ENCODE measurements around the gene DCLK3. TPM values are rescaled to one million over a fixed set of nuclear protein-coding genes. Genes with fewer than 3 reads are reported as not detected.
A peak's percentile ranks its signal among the peaks of the same experiment; 100 is the strongest.

Gene DCLK3
- total and polyA plus RNA-seq, 5 experiments from 2014 or later = not detected

DNA sequence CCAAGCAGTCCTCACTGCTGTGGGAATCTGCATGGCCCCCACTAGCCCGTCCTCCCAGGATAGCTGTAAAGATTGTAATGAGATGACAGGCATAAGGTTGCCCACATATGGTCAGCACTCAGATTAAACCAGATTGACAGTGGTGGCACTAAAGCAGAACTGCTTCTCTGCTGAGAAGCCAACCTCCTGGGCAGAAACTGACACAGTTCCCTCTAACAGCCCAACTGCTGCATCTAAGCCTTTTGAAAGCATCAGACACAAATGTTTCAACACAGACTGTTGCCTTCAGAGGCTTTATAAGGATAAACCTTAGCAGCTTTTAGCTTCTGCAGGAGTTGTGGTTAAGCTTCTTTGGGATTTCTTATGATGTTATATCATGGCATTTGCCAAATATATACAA is 13.0 kb downstream of the DCLK3 start:
- Mint-ChIP-seq H3K27ac (no peak overlapping the region), H3K4me3 (no peak overlapping the region), H3K4me1 (peaks cover 0 to under 1% (median 0%) of the 10 kb centered on the region in 4 donors), H3K36me3 (peaks cover 0 to 8% (median 4%) of the 10 kb centered on the region in 3 donors), H3K9me3 (peaks cover 0 to 21% (median 2%) of the 10 kb centered on the region in 9 donors), H3K27me3 (peaks cover 4 to 20% (median 7%) of the 10 kb centered on the region in 5 donors)
- POLR2A ChIA-PET = no interaction called here
- ATAC-seq = no peak
- DNase-seq = no peak

DNA sequence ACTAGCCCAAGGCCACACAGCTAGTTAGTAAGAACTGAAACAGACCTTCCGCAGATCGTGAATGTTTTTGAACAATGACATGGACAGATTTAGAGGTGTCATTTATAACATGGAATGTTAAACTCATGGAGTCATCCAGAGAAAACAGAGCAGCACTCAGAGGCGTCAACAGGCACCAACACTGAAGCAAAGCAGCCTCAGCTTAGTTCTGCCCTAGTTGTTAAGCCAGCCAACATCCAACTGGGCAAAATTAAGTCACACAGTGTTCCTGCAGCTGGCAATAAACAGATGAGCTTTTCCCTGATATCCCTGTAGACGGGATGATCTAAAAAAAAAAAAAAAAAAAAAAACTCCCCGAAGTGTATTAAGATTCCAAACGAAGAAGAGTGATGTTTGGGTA is 13.6 kb downstream of the DCLK3 start:
- DNase-seq = no peak
- Mint-ChIP-seq H3K27me3 (peaks cover 1 to 20% (median 7%) of the 10 kb centered on the region in 5 donors), H3K4me1 (peaks cover 0 to 1% (median 0%) of the 10 kb centered on the region in 4 donors), H3K4me3 (no peak overlapping the region), H3K27ac (no peak overlapping the region), H3K36me3 (peaks cover 0 to 8% (median 4%) of the 10 kb centered on the region in 3 donors), H3K9me3 (peaks cover 0 to 21% (median 2%) of the 10 kb centered on the region in 9 donors)
- POLR2A ChIA-PET = no interaction called here
- ATAC-seq = no peak

DNA sequence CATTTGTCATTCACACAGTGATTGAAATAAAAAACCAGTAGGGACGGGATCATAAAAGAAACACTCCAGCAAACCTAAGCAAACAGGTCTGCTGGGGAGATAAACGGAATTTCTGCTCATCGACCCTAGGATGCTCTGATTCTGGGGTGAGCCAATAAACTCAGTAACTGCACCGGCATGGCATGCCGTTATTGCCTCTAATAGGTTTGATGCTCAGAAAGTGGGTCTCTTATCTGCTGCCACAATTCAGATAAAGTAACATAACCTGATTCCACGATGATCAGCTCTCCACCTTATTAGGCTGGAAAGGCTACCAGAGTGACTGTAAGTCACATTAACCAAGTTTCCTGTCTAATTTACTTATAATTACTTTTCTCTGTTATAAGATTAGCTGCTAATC is 19.6 kb downstream of the DCLK3 start:
- peaks cover 0 to 1% (median 0%) of the 10 kb centered on the region in 4 donors for H3K4me1 Mint-ChIP-seq
- no peak overlapping the region for H3K4me3 Mint-ChIP-seq
- ATAC-seq = no peak
- POLR2A ChIA-PET = no interaction called here
- DNase-seq = no peak
- H3K36me3 Mint-ChIP-seq = peaks cover 0 to 8% (median 4%) of the 10 kb centered on the region in 3 donors
- peaks cover 0 to 21% (median 2%) of the 10 kb centered on the region in 9 donors for H3K9me3 Mint-ChIP-seq
- no peak overlapping the region for H3K27ac Mint-ChIP-seq
- H3K27me3 Mint-ChIP-seq = peaks cover 0 to 10% (median 5%) of the 10 kb centered on the region in 5 donors

DNA sequence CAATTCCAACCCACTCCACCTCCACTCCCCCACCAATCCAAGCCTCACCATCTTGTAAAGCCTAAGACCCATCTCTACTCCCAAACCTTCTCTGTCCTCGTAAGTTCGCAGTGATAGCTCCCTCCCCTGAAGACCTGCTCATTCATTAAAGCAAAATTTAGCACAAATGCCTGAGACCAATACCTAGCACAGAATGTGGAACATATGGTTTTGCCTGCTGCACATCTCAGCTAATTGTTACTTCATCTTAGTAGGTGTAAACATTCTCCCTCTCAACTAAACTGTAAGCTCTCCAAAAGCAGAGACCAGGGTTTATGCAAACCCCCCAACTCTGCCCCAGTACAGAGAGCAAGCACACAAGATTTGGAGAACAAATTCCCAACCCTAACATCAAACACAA is 20.5 kb downstream of the DCLK3 start:
- H3K36me3 Mint-ChIP-seq = peaks cover 0 to 8% (median 4%) of the 10 kb centered on the region in 3 donors
- peaks cover 0 to 16% (median 2%) of the 10 kb centered on the region in 9 donors for H3K9me3 Mint-ChIP-seq
- POLR2A ChIA-PET = no interaction called here
- peaks cover 0 to 10% (median 5%) of the 10 kb centered on the region in 5 donors for H3K27me3 Mint-ChIP-seq
- ATAC-seq = no peak
- no peak for DNase-seq
- H3K4me1 Mint-ChIP-seq = peaks cover 0 to 1% (median 0%) of the 10 kb centered on the region in 4 donors
- no peak overlapping the region for H3K27ac Mint-ChIP-seq
- no peak overlapping the region for H3K4me3 Mint-ChIP-seq

DNA sequence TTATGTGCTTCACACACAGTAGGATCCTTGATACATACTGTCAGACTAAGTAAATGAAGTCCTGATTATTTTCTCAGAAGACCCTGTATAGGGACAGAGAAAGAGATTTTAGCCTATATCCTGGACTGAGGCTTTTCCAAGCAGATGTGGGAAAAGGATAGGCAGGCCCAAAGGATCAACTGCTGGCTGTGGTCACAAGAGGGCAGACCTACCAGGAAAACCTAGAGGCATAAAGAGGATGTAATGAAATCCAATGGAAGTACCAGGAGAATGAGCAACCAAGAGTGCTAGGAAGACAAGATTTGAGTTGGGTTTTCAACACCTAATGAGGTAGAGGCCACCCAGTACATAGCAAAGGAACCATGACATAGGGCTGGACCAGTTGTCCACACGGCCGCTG is 23.1 kb downstream of the DCLK3 start:
- peaks cover 0 to under 1% (median 0%) of the 10 kb centered on the region in 4 donors for H3K4me1 Mint-ChIP-seq
- POLR2A ChIA-PET = no interaction called here
- no peaks in the 10 kb centered on the region for H3K36me3 Mint-ChIP-seq
- H3K27me3 Mint-ChIP-seq = peaks cover 0 to 12% (median 5%) of the 10 kb centered on the region in 5 donors
- no peak for ATAC-seq
- peaks cover 0 to 1% (median 0%) of the 10 kb centered on the region in 9 donors for H3K9me3 Mint-ChIP-seq
- no peak overlapping the region for H3K4me3 Mint-ChIP-seq
- no peak overlapping the region for H3K27ac Mint-ChIP-seq
- no peak for DNase-seq

DNA sequence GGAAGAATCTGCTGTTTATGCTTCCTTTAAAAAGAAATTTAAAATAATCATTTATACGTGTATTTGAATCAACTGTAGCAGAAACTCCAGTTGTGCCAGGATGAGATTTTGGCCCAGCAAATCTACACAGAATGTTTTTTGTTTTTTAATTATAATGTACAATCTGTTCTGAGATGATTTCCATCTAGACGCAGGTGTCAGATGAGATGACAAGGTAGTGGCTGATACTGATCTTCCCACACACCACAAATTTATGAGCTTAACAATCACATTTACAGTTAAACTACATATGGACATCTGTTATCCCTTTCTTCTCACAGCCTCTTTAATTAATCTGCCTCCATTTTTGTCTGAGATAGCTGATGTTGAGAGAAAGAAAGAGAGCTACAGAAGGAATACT is 23.6 kb downstream of the DCLK3 start:
- POLR2A ChIA-PET = no interaction called here
- H3K4me3 Mint-ChIP-seq = no peak overlapping the region
- ATAC-seq (no peak), DNase-seq (no peak)
- H3K9me3 Mint-ChIP-seq = no peaks in the 10 kb centered on the region
- peaks cover 0 to 10% (median 5%) of the 10 kb centered on the region in 5 donors for H3K27me3 Mint-ChIP-seq
- H3K27ac Mint-ChIP-seq = no peak overlapping the region
- no peaks in the 10 kb centered on the region for H3K36me3 Mint-ChIP-seq
- H3K4me1 Mint-ChIP-seq = no peaks in the 10 kb centered on the region

DNA sequence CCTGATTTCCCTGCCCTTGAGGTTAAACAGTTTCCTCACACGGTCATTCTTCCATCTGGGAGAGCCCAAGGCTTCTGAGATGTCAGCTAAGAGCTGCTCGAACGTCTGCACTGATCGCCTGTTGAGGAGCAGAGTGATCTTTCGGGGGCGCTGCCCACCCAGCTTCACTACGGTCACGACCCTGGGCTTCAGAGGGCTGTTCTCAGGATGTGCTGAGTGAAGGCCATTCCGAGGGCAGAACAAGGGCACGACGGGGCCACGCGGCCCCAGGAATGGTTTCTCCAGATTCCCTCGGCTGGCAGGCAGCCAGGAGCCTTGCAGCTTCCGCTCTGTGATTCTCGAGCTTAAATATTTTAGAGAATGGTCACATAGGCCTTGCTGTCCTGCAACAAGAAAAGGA is 25.7 kb downstream of the DCLK3 start:
- H3K4me3 Mint-ChIP-seq = no peak overlapping the region
- peaks cover 0 to 10% (median 2%) of the 10 kb centered on the region in 5 donors for H3K27me3 Mint-ChIP-seq
- DNase-seq = no peak
- H3K27ac Mint-ChIP-seq = no peak overlapping the region
- H3K9me3 Mint-ChIP-seq = no peaks in the 10 kb centered on the region
- ATAC-seq = no peak
- H3K36me3 Mint-ChIP-seq = no peaks in the 10 kb centered on the region
- POLR2A ChIA-PET = no interaction called here
- H3K4me1 Mint-ChIP-seq = no peaks in the 10 kb centered on the region

DNA sequence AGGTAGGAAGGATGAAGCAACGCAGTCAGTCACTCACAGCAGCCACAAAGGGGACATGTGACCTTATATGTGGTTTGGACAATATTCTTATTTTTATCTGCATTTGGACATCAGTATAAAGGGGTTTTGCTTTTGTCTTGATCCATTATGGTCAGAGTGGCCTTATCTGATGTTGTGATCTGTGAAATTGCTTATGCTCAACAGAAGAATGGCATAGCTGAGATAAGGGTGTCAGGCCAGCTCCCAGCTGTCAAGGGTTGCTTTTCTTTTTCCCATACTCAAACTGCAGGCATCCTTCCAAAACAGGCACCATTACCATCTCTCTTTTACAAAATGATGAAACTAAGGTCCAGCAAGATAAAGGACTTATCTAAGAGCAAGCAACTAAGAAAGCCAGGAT is 28.1 kb downstream of the DCLK3 start:
- H3K27me3 Mint-ChIP-seq = peaks cover 0 to 10% (median 0%) of the 10 kb centered on the region in 5 donors
- H3K9me3 Mint-ChIP-seq = no peaks in the 10 kb centered on the region
- H3K4me1 Mint-ChIP-seq = no peaks in the 10 kb centered on the region
- POLR2A ChIA-PET = no interaction called here
- no peak overlapping the region for H3K27ac Mint-ChIP-seq
- ATAC-seq (no peak), DNase-seq (no peak)
- no peaks in the 10 kb centered on the region for H3K36me3 Mint-ChIP-seq
- no peak overlapping the region for H3K4me3 Mint-ChIP-seq

DNA sequence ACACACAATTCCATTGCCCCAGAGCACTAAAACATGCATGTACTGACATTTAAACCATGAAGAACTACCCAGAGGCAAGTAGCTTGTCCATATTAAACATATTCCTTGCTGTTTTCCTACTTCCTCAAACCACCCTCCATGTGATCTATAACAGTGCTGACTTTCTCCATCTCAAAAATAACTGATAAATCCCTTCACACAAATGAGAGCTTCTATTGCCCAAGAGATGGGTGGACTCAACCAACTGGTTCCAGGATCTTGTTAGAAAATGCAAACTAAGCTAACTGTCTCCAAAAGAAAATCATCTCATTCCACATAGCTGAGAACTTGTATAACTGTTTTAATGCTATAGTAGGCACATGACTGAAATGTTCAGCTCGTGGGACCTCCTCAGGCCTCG is 29.6 kb downstream of the DCLK3 start:
- POLR2A ChIA-PET = no interaction called here
- H3K4me3 Mint-ChIP-seq = no peak overlapping the region
- H3K4me1 Mint-ChIP-seq = no peaks in the 10 kb centered on the region
- no peaks in the 10 kb centered on the region for H3K9me3 Mint-ChIP-seq
- DNase-seq = no peak
- H3K27ac Mint-ChIP-seq = no peak overlapping the region
- no peaks in the 10 kb centered on the region for H3K36me3 Mint-ChIP-seq
- no peak for ATAC-seq
- peaks cover 0 to 9% (median 0%) of the 10 kb centered on the region in 5 donors for H3K27me3 Mint-ChIP-seq

DNA sequence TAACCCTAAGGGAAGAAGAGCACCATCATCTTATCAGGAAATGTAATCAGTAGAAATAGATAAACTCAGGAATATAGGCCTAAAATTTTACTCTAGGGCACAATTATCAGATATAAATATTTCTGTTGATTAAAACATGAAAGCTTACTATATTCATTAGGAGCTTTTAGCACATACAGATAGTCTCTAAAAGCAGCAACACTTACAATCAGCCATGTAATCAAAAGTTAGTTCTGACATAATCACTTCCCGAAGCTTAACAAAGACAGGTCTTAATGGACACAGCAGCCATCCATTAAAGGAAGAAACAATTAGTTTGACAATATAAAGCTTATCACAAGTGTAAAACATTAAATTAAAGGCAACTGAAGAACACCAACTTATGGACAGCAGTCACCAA is 30.6 kb downstream of the DCLK3 start:
- Mint-ChIP-seq H3K27me3 (peaks cover 0 to 9% (median 0%) of the 10 kb centered on the region in 5 donors), H3K27ac (no peak overlapping the region), H3K4me3 (no peak overlapping the region), H3K9me3 (no peaks in the 10 kb centered on the region), H3K36me3 (no peaks in the 10 kb centered on the region), H3K4me1 (no peaks in the 10 kb centered on the region)
- no peak for ATAC-seq
- no peak for DNase-seq
- POLR2A ChIA-PET = no interaction called here

DNA sequence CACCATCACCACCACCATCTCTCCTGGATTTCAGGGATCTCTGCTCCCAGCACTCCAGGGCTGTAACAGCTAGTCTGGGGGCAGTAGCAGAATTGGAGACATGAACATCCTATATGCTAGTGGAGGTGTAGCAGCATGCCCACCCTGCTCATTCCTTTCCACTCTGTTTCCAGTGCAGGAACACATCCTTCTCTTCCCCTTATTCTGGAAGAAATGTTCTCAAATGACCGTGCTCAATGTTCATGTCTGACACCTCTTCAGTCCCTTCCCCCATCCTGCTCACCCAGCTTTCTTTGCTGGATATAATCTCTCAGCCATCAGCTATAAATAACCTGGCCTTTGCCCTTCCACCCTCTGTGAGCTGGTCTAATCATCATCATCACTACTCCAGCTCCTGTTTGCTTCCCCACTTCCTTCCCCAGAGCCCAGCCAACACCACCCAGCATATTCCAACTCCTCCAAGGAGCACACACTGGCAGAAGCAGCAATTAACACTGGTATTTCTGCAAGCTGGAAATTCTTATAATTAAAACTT is 31.1 kb downstream of the DCLK3 start:
- no peak for ATAC-seq
- Mint-ChIP-seq H3K27ac (no peak overlapping the region), H3K9me3 (no peaks in the 10 kb centered on the region), H3K27me3 (peaks cover 0 to 7% (median 0%) of the 10 kb centered on the region in 5 donors), H3K36me3 (no peaks in the 10 kb centered on the region), H3K4me3 (no peak overlapping the region), H3K4me1 (no peaks in the 10 kb centered on the region)
- no peak for DNase-seq
- POLR2A ChIA-PET = no interaction called here

DNA sequence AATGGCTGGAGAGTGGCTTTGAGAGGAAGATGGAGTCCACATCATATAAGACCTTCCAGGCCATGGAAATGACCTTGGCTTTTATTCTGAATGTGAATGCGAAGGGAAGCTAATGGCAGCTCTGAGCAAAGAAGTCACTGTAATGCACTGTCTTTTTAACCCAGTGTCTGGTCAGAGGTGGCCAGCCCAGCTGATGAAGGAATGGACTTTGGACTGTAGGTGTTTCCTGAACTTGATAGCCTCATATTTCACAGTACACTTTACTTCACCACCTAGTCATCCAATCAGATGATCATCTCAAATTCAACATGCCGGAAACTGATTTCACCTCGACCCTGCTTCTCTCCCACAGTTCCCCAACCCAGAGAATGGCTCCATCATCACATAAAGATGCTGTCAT is 33.4 kb downstream of the DCLK3 start:
- POLR2A ChIA-PET = no interaction called here
- peak overlapping the region in 1 of 10 donors; percentile 7 for H3K27ac Mint-ChIP-seq
- no peak overlapping the region for H3K4me3 Mint-ChIP-seq
- DNase-seq (no peak), ATAC-seq (no peak)
- H3K36me3 Mint-ChIP-seq = no peaks in the 10 kb centered on the region
- peaks cover 0 to 4% (median 0%) of the 10 kb centered on the region in 5 donors for H3K27me3 Mint-ChIP-seq
- no peaks in the 10 kb centered on the region for H3K9me3 Mint-ChIP-seq
- H3K4me1 Mint-ChIP-seq = no peaks in the 10 kb centered on the region

DNA sequence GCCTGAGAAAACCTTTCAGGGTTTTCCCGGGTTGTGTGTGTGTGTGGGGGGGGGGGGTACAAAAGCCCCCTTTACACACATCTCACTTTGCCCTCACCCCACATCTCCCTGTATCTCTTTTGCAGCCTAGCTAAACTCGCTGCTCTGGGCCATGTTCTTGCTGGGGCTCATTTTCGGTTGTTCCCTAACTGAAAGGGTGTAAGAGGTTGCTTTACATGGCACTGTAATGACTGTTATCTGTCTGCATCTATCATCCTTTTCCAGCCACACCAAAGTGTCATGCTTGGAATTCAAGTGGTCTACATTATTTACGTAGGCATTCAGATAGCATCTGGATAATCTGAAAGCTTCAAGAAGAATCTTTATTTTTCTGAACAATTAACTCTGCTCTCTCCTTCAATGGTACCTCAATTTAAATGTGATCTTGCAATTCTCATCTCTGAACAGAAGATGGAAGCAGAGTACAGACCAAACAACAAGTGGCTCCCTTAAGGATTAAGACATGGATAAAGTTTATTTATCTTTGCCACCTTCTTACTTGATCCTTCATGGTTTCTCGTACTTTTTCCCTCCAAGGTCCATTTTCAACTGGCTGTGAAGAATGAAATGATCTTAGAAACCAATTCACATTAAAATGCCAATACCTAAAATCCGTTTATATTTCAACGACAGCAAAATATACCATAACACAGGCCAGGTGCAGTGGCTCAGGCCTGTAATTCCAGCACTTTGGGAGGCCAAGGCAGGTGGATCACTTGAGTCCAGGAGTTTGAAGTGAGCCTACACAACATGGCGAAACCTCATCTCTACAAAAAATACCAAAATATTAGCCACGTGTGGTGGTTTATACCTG is 34.9 kb downstream of the DCLK3 start:
- peaks cover 0 to 2% (median 0%) of the 10 kb centered on the region in 9 donors for H3K9me3 Mint-ChIP-seq
- H3K4me1 Mint-ChIP-seq = no peaks in the 10 kb centered on the region
- no peak for ATAC-seq
- peaks cover 0 to 4% (median 0%) of the 10 kb centered on the region in 5 donors for H3K27me3 Mint-ChIP-seq
- no peak overlapping the region for H3K4me3 Mint-ChIP-seq
- POLR2A ChIA-PET = no interaction called here
- DNase-seq = peak in 3 of 10 donors; percentile 21 to 25 (median 23)
- no peak overlapping the region for H3K27ac Mint-ChIP-seq
- no peaks in the 10 kb centered on the region for H3K36me3 Mint-ChIP-seq

All from naive thymus-derived CD8-positive, alpha-beta T cell (primary cell).